Measurements from ENCODE around the gene PNISR. TPM values are rescaled to one million over a fixed set of nuclear protein-coding genes. Genes with fewer than 3 reads are reported as not detected.

PNISR gene
- polyA plus RNA-seq, 1 donor = 205 TPM

Other genes starting within 250 kb of the PNISR start
- gene FAXC, start 75.6 kb downstream of the PNISR start, polyA plus RNA-seq = 4.9 TPM
- 8.2 TPM for gene COQ3, start 31.1 kb downstream of the PNISR start, polyA plus RNA-seq
- gene USP45, start 90.1 kb upstream of the PNISR start, polyA plus RNA-seq = 8.8 TPM
- 60.8 TPM for gene CCNC, start 143.4 kb upstream of the PNISR start, polyA plus RNA-seq
- 0.03 TPM for gene PRDM13, start 181.5 kb upstream of the PNISR start, polyA plus RNA-seq

Data from large intestine (tissue), 1 donor.